HL-60 (cell line): ENCODE results near the gene SMG6.

Source experiments
- DNase-seq, 2 experiments: peaks; one replicate each; pipeline ENCODE4 v3.0.0-alpha.2; 2010 to 2020; ENCODE audit warnings: low read depth in 1 of 2, low spot score in 1 of 2
- H3K27ac ChIP-seq: fragments of 250-450 bp; sonication (Bioruptor Pico); replicated peaks from 2 replicates; pipeline ENCODE4 v1.5.1; 2020; ENCODE audit warnings: mild to moderate bottlenecking, moderate library complexity
- H3K27me3 ChIP-seq: fragments of 250-450 bp; sonication (Bioruptor Pico); 2 replicates; pipeline ENCODE4 v1.5.1; 2021; ENCODE audit warnings: mild to moderate bottlenecking, moderate library complexity; ENCODE audit not compliant: insufficient read depth, poor library complexity, severe bottlenecking
- H3K4me3 ChIP-seq: replicated peaks from 2 replicates; pipeline ENCODE4 v1.5.1; 2011; ENCODE audit warnings: mild to moderate bottlenecking, control low read depth, low read length; ENCODE audit not compliant: insufficient read depth
- CTCF ChIP-seq: IDR thresholded peaks from one replicate; pipeline ENCODE4 v1.5.1; 2011; ENCODE audit warnings: low read length, control low read depth, inconsistent platforms; ENCODE audit not compliant: insufficient read depth
- GABPA ChIP-seq: IDR thresholded peaks from 2 replicates; pipeline ENCODE4 v1.6.1; 2012; ENCODE audit warnings: low read depth
- POLR2AphosphoS5 ChIP-seq: IDR thresholded peaks from 2 replicates; pipeline ENCODE4 v1.6.1; 2012; ENCODE audit warnings: low read depth
- REST ChIP-seq: IDR thresholded peaks from 2 replicates; pipeline ENCODE4 v1.6.1; 2012; ENCODE audit warnings: low read depth; ENCODE audit not compliant: insufficient replicate concordance
- SPI1 ChIP-seq: IDR thresholded peaks from 2 replicates; pipeline ENCODE4 v1.6.1; 2012; ENCODE audit warnings: low read depth, mild to moderate bottlenecking, borderline replicate concordance

SMG6 gene

GRCh38 chr17:2070241-2071023 lies 233.2 kb downstream of the SMG6 start:
- Histone ChIP-seq H3K4me3 (no peak overlapping the region), H3K27me3 (no peaks in the 10 kb centered on the region), H3K27ac (peak overlapping the region; percentile 71)
- TF ChIP-seq CTCF, result no peak
- TF ChIP-seq SPI1, result 0 out of 2 replicates have a peak, but pooled peaks have one; percentile 2
- DNase-seq, result peak in 1 of 2 experiments; percentile 60

GRCh38 chr17:2068519-2069051 lies 235.0 kb downstream of the SMG6 start:
- TF ChIP-seq CTCF, result no peak
- no peak for TF ChIP-seq GABPA
- no peak for TF ChIP-seq REST
- no peak for DNase-seq

GRCh38 chr17:2068031-2068518 lies 235.5 kb downstream of the SMG6 start:
- TF ChIP-seq REST (no peak), CTCF (no peak), GABPA (no peak), POLR2AphosphoS5 (no peak), SPI1 (no peak)
- no peak for DNase-seq
- H3K27ac ChIP-seq, result no peak overlapping the region
- no peaks in the 10 kb centered on the region for H3K27me3 ChIP-seq
- H3K4me3 ChIP-seq, result no peak overlapping the region

More at GRCh38 chr17:2068519-2069051, 235.0 kb downstream of the SMG6 start:
- no peak overlapping the region for H3K4me3 ChIP-seq
- no peaks in the 10 kb centered on the region for H3K27me3 ChIP-seq
- H3K27ac ChIP-seq, result no peak overlapping the region
